NCI-H82 treated with DMSO at 0.1 percent for 48 hours (cell line): ENCODE data around the gene GMDS.

Experiments used
- DNase-seq: peaks from one replicate; lab custom pipeline; 2025; ENCODE audit not compliant: unreplicated experiment; lab: John Stamatoyannopoulos, UW

The GMDS gene

GRCh38 chr6:1840491-1841121 is 404.8 kb downstream of the GMDS start:
- DNase-seq = no peak

DNA sequence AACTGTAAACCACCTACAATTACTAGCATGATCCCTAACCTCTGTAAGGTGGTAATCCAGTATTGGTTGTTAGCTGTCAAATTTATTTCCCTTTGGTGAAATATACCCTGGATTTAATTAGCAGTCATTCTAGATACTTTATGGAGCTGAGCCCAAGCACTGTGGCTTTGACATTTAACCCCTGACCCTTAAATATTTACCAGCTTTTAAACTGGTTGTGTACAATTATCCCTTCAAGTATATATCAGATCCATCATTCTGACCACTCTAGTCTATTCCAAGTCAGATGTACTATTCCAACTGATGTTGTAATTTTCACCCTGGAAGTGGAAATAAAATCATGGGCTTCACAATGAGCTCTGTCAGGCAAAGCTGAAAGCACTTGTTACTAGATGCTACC is 406.0 kb downstream of the GMDS start:
- DNase-seq = no peak

DNA sequence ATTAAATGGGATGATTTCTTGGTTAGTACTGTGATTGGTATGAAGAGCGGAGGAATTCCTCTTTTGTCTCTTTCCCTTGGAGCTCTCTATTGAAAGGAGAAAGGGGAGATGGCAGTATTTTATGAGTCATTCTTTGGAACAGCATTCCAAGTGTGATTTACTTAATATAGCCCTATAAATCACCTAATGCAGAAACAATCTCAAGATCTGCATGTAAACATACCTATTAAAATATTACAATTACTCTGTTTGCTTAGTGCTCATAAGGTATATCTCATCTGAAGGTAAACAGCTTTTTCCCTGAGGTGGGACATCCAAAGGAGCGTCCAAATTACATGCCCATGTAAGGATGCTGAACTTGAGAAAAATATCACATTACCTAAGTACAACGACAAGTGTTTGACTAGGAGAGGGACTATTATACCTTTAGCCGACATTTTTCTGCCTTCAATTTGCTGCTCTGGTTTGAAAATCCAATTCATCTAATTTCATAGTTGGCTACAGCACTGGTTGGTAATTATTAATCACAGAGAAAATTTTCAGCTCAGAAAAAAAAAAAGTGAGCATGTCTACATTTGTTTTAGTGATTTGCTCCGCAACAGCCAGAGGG is 406.7 kb downstream of the GMDS start:
- DNase-seq = no peak

- no peak for DNase-seq
Measured at GRCh38 chr6:1837826-1838225, 407.6 kb downstream of the GMDS start.

GRCh38 chr6:1836690-1837089 is 408.7 kb downstream of the GMDS start:
- no peak for DNase-seq

- DNase-seq = no peak
Measured at GRCh38 chr6:1834646-1835516, 410.5 kb downstream of the GMDS start.

DNA sequence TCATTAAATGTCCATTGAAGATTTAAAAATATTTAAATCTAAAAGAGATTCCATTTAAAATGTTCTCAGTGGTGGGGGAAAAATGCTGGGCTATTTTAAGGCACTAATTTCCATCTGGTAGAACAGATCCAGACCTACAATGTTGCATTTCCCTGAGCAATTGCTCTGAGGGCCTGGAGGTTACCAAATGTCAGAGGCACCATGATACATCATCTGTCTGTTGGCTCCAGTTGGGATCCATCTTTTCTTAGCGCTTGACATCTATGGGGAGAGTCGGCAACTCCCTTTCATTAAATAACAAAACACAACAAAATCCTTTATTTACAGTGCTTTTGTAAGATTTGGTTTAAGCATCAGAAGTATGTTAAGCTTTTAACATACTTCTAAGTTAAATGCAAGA is 411.2 kb downstream of the GMDS start:
- no peak for DNase-seq

GRCh38 chr6:1832844-1833787 is 412.3 kb downstream of the GMDS start:
- no peak for DNase-seq

GRCh38 chr6:1832358-1832757 is 413.0 kb downstream of the GMDS start:
- no peak for DNase-seq

DNA sequence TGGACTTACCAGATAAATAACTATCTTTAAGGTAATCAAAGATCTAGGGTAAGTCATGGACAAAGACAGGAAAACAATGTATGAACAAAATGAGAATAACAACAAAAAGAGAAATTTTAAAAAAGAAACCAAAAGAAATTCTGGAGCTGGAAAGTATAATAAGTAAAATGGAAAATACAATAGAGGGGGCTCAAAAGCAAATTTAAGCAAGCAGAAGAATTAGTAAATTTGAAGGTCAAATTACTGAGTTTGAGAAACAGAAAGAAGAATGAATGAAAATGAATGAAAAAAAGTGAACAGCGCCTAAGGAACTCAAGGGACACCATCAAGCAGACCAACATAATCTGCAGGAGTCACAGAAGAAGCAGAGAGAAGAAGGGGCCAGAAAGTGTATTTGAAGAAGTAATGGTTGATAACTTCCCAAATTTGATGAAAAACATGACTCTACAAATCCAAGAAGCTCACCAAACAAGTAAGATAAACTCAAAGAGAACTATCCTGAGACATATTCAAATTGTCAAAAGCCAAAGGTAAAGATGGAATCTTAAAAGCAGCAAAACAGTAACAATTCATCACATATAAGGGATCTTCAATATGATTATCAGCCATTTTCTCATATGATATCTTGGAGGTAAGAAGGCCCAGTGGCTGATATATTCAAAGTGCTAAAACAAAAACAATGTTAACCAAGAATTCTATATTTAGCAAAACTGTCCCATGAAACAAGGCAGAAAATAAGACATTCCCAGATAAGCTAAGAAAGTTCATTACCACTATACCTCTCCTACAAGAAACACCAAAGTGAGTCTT is 417.2 kb downstream of the GMDS start:
- no peak for DNase-seq

GRCh38 chr6:1825926-1826325 is 419.5 kb downstream of the GMDS start:
- no peak for DNase-seq

DNA sequence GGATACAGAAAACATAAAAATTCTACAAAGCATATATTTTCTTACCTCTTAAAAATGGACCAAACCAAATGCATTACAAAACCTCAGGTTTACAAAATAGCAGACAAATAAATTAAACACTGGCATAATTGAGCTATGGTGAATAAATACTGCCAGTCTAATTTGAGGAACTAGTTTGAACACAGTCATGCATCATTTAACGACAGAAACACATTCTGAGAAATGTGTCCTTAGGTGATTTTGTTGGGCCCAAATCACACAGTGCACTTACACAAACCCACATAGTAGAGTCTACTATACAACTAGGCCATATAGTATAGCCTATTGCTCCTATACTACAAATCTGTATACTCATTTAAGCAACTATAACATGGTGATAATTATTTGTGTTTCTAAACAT is 420.1 kb downstream of the GMDS start:
- DNase-seq = no peak

DNA sequence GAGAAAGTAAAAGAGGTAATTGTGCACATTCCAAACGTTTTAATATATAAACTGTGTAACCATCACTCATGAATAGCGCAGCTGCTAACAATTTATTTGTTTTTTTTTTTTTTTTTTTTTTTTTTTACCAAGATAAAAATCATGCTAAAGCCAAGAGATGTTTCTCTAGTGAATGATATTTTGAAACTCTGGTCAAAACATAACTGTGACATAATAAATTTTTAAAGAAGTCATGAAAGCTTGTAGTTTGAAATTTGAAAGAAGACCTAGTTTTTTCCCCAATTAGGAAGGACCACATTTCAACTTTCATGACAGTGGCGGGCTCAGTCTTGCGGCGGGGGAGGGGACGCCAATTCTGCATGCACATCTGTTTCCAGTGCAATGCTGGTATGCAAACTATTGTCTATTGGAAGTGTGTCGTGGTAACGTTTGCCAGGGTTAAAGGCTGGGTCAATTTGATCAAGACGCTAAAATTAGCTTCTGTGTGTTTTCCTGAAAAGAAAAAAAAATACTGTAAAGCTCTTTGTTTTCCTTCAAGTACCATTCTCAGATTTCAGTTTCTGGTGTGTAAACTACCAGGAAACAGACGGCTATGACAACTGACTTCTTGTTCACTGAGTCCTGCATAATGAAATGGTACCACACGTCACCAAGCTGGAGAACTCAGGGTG is 423.8 kb downstream of the GMDS start:
- DNase-seq = no peak

GRCh38 chr6:1821164-1821512 is 424.3 kb downstream of the GMDS start:
- no peak for DNase-seq

DNA sequence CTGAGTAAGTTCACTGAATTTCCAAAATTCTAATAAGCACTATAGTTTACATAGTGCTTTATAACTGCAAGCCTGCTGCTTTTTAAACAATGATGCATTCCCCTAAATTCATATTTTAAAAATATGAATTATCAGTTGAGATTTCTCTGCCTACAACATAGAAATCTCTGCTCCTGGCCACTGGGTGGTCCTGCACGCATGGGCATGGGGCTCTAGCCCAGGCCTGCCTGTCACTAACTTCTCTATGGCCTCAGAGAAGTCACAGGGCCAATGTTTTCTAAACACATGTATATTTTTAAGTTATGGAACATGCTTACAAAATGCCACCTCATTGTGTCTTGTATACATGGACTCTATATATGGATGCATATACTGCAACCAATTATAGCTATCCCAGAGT is 424.7 kb downstream of the GMDS start:
- DNase-seq = no peak

GRCh38 chr6:1820165-1820564 is 425.2 kb downstream of the GMDS start:
- no peak for DNase-seq

DNA sequence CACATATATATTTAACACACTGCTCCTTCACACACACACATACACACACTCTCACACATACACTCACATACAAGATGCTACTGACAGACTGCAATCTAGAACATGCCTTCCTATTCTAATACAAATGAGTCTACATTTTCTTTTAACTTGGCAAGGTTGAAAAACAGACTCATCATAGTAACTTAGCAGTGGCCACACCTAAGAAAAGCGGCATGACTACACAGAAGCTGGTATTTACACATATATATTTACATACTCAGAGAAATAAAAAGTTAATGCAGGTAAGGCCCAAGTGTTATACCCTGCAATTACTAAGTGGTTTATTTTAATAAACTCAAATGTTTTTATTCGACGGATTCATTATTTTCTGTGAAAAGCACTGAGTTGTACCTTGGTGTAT is 426.4 kb downstream of the GMDS start:
- DNase-seq = no peak

DNA sequence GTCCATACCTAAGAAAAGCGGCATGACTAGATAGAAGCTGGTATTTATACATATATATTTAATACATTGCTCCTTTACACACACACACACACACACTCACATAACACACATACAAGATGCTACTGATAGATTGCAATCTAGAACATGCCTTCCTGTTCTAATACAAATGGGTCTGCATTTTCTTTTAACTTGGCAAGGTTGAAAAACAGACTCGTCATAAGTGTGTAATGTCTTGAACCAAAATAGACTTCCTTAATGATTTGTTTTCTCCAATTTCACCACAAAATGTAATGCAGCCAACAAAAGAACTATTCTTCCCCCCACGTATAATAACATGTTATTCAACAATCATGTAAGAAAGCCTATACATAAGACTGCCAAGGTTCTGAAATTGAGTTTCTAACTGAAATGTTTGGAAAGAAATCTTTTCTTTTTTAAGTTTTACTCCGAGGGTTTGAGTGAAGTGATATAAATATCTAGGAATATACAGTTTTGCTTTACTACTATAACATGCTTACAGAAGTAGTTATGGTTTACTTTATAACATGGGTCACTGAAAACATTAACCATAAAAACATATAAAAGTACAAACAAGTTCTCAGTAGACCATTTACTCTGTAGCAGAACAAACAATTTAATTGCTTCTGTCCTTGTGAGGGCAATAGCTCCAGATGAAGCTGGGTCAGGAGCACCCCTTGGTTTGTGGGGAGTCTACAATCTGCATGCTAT is 428.2 kb downstream of the GMDS start:
- DNase-seq = no peak

DNA sequence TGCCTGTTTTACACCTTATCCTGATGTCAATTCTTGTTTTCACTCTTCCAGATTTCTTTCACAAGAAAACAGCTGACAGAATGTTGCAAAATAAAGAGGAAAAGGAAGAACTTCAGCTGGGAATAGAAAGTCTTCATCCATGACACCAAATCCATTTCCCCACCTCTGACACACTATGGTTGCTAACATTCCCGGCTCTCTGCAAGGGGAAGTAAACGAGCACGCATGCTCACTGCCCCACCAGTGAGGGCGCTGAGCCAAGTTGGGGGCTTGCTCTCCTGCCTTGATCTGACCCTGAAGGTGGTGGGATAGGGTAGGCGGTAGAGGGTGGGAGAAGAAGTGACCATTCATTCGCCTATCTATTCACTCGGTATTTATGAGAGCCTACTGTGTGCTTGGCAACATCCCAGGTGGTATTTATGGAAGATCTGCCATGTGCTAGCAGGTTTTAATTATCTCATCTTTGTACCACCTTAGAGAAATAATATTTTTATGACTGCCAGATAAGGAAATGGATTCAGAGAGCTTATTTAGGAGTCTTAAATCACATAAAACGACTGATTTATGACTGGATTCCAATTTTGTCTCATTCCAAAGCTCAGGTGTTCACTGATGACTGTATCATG is 429.5 kb downstream of the GMDS start:
- DNase-seq = no peak
